ENCODE measurements around the gene MOB1A.
"Not testable (repeated sequence)": the region's sequence is repeated elsewhere in the genome, so short reads cannot be mapped to it uniquely, and the experiment has no call there.

The MOB1A gene

DNA sequence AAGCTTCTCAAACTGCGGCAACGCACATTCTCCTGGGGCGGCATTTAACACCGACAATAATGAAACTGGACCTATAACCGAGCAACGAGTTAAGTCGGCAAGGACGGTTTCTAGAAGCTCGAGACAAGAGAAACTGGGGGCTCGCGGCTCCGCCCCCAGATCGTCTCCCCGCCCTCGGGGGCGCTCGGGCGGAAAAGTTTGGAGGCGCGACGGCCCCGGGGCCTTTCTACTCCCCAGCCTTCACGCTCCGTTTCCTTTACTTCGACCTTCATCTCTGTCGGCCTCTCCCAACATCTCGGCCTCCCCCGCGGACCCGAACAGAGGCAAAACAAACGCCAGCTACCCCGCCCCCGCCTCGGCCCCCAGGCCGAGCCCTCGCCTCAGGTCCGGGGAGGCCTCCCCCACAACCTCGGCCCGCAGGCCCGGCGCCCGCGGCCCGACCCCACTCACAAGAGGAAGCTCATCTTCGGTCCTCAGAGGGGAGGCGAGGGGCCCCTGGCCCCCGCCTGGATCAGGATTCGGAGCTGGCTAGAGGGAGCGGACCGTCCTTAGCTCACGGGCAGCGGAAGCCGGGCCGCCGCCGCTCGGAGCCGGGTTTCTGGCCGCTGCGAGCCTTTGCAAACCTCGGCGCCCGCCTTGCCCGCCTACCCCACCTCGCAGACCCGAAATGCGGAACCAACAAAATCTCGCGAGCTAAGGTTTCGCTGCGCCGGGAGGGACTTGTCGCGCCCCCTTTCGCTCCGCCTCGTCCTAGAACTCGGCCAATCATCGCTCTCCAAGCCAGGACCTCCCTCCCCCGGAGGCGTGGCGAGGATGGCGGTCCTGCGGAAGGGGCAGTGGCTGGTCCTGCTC, at the start of gene MOB1A:
Gene MOB1A, minus strand, starts transcription at position 669 of the 852 bp plus-strand sequence. Its CDS starts 205 bp downstream, at position 464.
- DNase-seq: peak; percentile 93 to 97 (median 96)

DNA sequence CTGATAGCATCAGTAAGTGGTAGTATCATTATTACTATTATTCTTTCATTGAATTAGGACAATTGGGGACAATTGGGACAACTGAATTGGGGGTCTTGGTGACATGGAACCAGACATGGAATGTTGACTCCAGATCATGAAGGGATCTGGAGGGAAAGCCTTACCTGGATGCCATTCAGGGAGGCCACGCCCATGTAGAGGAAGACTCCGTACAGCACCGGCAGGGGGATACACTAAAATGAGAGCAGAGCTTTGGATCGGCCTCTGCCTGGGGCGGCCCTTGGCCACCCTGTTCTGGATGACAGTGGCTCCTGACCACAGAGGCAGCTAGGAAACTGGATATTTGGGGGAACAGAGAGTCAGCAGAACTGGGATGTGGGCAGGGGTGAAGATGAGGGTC, 49.0 kb upstream of the MOB1A start:
- DNase-seq: no peak

DNA sequence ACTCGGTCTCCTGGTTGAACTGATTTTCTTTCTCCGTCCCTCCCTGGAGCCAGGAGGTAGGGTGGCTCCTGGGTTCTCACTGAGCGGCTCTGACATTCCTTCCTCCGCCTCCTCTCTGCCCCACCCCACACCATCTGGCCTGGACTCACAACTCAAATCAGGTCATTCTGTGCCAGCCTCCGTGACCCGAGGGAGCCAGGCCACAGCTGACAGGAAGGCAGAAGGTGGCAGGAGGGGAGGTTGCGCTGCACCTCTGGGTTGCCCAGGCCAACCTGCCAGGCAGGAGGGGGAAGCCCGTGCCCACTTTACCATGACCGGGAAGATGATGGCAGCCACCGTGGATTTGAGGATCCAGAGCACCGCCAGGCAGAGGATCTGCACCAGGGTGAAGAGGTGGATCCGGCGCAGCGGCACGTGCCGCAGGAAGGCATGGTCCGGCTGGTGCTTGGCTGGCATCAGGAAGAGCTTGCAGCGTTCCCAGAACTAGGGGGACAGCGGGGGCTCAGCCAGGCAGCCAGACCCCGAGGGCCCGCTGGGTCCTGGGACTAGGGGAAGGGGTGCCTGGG, 48.1 kb upstream of the MOB1A start:
- DNase-seq: no peak

DNA sequence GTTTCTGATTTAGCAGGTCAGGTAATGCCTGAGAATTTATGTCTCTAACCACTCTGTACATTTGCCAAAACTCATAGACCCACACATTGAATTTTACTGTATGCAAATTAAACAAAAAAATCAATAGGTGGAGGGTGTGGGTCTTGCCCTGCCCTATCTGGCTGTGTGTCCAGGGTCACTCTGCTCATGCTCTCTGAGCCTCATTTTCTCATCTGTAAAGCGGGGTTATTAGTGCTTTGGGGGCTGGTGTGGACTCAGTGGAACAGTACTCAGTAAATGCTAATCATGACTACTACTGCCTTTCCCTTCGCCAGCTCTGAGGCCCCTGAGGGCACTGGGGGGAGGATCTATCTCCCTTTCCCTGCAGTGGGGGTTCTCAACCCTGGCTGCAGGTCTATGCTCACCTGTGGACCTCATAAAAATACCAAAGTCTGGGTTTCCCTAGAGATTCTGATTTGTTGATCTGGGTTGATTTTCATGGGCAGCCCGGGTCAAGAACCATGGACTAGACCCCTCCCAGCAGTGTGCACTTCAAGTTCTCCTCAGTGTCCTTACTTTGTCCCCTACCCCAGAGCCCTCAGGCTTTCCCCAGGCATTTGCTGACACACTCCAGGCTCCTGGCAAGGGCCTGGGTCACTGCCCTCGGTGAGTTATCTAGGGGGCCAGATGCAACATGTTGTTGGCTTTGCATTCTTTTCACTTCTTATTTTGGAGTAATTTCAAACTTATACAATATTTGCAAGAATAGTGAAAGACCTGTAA, 47.2 kb upstream of the MOB1A start:
- DNase-seq: no peak

DNA sequence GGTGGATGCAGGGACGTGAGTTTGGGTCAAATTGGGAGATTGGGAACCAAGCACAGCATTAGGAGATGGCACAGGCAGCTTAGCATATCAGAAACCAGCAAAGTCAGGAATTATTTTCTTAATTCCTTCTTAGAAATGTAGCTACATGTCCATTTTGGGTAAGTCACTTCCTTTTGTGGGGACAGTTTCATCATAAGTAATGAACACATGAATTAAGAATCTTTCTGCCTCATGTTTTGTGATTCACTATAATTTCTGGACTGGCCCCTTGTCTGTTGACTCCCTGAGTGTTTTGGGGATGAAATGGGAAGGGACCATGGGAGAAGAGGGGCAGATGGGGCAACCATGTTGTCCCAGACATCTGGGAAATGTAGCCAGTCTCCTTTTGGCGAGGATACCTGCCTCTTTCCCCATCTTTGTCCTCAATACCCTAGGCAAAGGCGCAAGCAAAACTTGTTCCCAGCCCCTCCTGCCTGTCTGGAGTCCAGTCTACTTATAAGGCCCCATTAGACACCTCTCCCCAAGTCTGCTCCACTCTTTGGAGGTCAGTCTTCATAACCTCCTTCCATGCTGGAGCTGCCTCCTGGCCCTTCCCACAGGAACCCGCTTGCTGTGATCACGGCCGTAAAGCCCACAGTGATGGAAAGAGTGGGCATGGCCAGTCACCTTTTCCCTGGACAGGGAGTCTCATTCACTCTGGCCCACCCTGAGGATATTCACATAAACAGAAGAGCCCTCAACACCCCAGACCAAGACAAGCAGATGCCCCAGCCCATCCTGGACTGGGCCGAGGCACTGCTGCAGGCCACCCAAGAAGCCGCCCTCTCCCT, 45.5 kb upstream of the MOB1A start:
- no peak for DNase-seq

DNA sequence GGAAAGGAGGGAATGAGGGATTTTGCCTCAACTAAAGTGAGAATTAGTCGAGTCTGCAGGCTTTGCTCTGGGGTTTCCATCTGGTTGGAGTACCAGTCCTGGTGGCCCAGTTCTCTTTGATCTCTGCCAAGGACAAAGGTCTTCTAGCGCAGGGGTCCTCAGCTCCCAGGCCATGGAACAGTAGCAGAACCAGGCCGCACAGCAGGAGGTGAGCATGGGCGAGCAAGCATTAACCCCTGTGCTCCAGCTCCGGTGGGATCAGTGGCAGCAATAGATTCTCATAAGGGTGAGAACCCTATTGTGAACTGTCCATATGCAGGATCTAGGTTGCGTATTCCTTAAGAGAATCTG, 43.6 kb upstream of the MOB1A start:
- DNase-seq: no peak

DNA sequence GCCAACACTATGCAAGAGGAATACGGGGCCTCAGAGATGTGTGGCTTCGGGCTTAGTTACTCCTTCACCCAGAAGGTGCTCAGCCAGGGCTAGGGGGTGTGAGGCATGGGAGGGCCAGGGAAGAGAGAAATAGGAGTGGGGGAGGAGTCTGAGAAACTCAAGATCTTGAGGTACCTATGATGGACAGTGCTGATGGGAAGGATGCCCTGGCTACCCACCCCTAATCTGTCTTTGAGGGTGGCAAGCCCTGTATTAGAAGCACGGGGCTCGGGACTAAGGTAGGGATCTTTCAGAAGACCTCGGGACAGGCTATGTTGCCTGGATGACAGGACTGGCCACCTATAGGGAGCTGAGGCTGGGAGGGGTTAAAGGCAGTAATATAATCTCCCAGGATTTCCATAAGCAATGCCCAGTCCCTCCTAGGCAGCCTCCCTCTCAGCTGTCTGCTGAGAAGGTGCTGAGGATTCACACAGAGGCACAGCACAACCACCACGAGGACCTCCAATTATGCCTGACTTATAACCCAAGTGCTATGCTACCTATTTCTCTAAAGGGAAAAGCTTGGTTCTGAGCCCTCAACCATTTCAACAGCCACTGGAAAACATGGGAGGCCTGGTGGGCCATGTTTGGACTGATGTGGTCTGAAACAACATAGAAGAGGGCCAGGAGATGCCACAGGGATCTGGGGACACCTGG, 43.1 kb upstream of the MOB1A start:
- no peak for DNase-seq

DNA sequence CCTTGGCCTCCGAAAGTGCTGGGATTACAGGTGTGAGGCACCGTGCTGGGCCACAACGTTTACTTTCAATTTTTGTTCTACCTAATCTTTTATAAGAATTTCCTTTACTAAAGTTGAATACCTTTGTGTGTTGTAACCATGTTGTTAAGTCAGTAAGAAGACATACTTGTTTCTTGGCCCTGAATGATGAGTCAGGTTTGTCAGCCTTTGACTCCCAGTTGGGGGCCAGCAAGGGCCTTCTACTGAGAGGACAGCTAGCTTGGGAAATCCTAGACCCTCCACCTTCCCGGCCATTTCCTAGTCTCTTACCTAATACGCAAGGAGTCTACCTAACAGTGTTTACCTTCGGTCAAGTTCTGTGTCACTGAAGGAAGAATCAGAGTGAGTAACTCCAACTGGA, 42.4 kb upstream of the MOB1A start:
- DNase-seq: no peak

DNA sequence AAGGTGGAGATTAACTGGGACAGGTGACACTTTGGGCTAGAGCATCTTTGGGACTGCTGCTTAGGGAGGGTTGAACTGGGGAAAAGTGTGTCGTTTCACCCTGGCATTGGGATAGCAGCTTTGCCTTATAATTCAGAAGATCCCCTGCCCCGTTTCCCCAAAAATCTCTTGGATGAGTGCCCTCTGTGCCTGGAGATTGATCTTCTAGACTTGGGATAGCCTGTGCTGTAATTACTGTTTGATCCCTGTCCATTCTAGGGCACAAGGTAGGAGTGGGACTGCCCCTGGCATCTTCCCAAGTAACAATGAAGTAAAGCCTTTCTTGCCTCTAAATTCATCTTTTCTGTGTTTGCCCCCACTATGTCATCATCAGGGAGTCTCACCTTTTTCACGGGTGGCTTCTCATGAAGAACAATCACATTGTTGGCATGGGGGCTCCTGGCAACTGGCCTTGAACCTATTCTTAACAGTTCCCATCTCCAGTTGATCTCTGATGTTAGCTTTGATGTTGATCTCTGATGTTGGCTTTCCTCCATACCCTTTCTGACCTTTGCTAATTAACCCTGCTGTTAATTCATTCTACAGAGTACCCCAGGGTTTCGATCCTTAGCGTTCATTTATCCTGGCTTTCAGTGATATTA, 41.3 kb upstream of the MOB1A start:
- no peak for DNase-seq

DNA sequence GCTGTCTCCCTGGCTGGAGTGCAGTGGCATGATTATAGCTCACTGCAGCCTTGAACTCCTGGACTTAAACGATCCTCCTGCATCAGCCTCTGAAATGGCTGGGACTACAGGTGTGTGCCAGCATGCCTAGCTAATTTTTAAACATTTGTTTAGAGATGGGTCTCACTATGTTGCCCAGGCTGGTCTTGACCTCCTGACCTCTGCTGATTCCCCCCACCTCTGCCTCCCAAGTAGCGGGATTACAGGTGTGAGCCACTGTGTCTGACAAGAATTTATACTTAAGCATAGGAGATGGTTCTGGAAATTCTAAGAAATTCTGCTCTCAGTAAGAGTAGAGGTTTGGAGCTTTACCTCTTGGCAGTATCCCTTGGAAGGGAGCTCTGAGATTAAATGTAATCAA, 38.0 kb upstream of the MOB1A start:
- DNase-seq: no peak

DNA sequence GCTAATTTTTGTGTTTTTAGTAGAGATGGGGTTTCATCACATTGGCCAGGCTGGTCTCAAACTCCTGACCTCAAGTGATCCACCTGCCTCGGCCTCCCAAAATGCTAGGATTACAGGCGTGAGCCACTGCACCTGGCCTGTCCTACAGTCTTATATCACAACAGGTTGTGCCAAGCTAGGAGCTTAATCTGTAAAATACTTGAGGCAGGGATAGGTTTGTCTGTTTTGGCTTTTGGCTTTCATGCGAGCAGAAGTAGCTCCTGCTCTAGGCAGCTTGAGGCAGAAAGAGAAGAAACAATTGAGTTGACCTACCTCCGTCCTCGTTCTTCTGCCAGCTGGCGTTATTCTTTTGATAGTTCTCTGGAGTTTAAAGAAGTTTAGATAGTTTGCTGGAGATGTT, 37.1 kb upstream of the MOB1A start:
- not testable (repeated sequence) for DNase-seq

DNA sequence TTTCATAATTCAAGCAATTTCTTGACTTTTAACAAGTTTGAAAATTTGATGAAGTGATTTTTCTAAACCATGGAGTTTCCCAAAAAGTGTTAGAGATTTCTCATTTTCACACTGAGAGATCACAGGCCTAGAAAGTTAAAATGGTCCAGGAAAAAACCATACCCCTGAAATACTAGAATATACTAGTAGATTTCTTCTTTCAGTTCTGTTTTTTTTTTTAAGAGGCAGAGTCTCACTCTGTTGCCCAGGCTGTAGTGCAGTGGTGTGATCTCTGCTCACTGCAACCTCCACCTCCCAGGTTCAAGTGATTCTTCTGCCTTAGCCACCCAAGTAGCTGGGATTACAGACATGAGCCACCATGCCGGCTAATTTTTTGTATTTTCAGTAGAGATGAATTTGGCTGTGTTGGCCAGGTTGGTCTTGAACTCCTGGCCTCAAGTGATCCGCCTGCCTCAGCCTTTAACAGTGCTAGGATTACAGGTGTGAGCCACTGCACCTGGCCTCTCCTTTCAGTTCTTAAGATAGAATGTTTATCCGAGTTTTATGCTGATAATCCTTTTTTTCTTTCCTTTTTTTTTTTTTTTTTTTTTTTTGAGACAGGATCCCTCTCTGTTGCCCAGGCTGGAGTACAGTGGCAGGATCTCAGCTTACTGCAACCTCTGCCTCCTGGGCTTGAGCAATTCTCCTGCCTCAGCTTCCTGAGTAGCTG, 34.2 kb upstream of the MOB1A start:
- DNase-seq: no peak

DNA sequence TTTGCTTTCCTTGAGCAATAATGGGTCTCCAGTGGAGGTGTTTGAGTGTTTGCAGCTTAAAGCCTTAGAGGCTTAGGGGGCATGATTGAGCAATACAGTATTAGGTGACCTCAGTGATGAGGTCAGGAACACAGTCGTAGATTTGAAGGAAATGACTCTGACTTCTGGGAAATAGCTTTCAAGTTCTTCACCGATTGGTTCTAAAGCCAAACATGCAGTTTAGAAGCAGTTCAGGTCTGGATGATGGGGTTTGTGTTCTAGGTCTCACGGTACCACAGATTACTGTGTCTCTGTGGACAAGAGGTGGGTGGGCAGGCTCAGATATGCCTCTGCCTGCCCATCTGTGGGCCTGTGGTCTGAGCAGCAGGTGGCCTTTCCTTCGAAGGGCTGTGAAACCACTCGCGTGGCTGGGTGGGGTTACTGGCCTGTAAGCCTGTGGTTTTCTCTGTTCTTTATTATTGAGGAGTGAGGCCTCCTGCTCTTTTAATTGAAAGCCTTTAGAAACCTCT, 27.6 kb upstream of the MOB1A start:
- peak in 3 of 6 experiments; percentile 15 to 42 (median 20) for DNase-seq

DNA sequence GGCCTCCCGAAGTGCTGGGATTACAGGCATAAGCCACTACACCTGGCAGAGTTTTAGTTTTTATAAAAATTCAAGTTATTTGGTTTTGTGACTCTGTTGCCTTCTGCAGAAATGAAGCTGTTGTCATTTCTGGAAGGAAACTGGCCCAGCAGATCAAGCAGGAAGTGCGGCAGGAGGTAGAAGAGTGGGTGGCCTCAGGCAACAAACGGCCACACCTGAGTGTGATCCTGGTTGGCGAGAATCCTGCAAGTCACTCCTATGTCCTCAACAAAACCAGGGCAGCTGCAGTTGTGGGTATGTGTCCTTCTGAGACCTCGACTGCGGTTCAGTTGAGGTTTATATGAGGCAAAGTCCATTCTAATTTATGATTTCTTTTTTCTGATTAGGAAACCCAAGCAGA, 26.9 kb upstream of the MOB1A start:
- DNase-seq: peak in 1 of 6 experiments; percentile 12

DNA sequence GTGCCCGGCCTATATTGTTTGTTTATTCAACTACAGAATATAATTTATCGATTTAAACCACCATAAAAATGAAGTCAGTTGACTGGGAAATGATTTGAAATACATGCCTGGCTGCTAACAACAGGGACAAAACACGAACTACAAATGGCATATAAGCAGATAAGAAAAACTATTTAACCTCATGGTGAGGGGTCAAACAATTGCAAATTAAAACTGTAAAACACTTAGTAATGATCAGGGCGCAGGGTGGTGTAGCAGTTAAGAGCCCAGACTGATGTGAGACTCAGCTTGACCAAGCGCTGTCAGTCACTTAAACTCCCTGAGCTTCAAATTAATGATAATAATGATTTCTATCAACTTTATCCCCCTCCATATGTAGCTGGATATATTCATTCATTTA, 26.4 kb upstream of the MOB1A start:
- DNase-seq: no peak

DNA sequence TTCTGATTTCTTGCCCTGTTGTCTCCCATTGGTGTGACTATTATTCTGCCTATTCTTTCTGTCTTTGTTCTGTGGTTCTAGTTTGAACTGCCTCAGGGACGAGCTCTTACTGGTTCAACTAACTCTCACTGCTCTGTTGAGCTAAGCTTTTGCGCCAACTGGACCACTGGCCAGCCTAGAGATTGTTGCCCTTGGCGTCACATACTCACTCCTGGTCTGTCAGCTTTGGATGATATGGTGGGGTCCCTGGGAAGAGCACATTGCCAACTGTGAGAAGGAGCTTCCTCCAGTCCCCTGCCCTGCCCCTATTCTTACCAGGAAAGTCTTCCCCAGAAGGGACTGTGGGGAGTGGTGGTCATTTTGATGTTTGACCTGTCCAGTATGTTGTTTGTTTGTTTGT, 25.8 kb upstream of the MOB1A start:
- DNase-seq: no peak

DNA sequence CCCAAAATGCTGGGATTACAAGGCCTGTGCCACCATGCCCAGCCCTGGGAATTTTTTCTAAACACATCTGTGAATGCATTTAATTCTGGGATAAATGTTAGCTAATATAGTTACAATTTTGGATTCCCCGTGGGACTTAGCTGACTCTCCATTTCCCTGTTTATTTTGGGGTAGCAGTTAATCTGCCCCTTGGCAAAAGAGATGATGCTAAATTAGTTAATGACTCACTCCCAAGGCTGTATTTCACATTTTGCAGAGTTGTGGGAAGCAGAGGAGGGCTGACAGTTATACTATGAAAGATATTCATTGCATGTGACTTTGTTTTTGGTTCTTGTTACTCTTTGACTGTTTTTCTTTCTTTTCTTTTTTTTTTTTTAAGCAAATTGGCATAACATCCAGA, 22.9 kb upstream of the MOB1A start:
- DNase-seq: no peak

DNA sequence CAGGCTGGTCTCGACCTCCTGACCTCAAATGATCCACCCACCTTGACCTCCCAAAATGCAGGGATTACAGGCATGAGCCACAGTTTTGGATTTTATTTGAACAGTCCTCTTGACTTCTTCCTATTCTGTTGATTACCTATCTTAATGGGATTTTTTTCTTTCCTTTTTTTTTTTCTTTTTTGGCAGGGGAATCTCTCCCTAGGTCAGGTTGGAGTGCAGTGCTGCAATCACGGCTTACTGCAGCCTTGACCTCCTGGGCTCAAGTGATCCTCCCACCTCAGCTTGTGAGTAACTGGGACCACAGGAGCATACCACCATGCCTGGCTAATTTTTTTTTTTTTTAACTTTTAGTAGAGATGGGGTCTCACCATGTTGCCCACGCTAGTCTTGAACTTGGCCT, 22.5 kb upstream of the MOB1A start:
- DNase-seq: no peak

DNA sequence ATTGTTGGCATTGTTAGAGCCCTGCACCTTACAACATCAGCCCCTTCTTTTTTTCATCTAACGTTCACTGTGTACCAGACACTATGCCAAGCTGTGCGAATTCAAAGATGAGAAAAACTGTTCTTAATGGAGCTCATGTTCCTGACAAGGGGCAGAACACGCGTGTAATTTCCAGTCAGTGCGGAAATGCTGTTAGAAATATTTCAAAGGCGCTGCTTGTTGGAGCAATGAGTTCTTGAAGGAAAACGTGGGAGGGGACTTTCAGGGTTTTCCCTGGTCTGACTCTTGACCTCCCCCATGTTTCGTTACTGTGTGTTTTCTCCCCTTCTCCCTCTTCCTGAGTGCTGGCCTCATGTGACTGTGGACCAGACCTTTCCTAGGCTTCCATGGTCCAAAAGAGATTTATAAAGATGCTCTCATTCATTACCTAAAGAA, 21.2 kb upstream of the MOB1A start:
- no peak for DNase-seq

DNA sequence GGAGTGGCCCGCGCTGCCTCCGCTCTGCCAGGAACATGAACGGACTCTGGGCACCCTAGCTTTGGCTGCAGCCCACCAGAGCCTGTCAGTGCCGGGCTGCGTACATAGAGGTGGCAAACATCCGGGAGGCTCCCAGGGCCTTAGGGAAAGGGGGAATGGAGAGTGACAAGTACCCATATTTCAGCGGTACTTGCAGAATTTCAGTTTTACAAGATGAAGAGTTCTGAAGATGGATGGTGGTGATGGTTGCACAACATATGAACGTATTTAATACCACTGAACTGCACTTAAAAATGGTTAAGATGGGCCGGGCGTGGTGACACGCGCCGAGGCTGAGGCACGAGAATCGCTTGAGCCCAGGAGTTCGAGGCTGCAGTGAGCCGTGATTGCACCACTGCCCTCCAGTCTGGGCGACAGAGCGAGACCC, 20.6 kb upstream of the MOB1A start:
- DNase-seq: no peak
